ENCODE results near the gene TRMT112. TPM values are rescaled to one million over a fixed set of nuclear protein-coding genes. Genes with fewer than 3 reads are reported as not detected.

The TRMT112 gene
- total and polyA plus RNA-seq, 2 experiments from 2014 or later: 210 to 292 TPM

GRCh38 chr11:64296236-64296635, 21.1 kb downstream of the TRMT112 start:
- DNase-seq (ENCODE audit: low spot score): no peak
- no peak overlapping the region for H2AFZ ChIP-seq
- no peak overlapping the region for H3K4me3 ChIP-seq
- H4K20me1 ChIP-seq (ENCODE audit: insufficient read depth, poor library complexity, severe bottlenecking): no peaks in the 10 kb centered on the region
- peaks cover 94% of the 10 kb centered on the region for H3K27me3 ChIP-seq
- H3K9me2 ChIP-seq (replicated peaks; ENCODE audit: insufficient read depth): no peaks in the 10 kb centered on the region
- H3K79me2 ChIP-seq: no peaks in the 10 kb centered on the region
- no peaks in the 10 kb centered on the region for H3K36me3 ChIP-seq (replicated peaks; ENCODE audit: insufficient read depth, low read depth)
- 7% methylated on average over 1 of the region's 1 CpG for WGBS (ENCODE audit: low lambda C conversion rate, missing lambda C conversion rate)
- H3K9me3 ChIP-seq (ENCODE audit: low read depth): no peaks in the 10 kb centered on the region
- TF ChIP-seq EZH2phosphoT487 (IDR thresholded peaks at IDR 0.05; ENCODE audit: low read depth, severe bottlenecking, unreplicated experiment) (no peak), CTCF (IDR thresholded peaks at IDR 0.05; ENCODE audit: poor library complexity) (no peak), EZH2 (IDR thresholded peaks at IDR 0.05; ENCODE audit: borderline replicate concordance) (no peak)
- H3K27ac ChIP-seq: no peak overlapping the region
- H3K4me1 ChIP-seq (ENCODE audit: insufficient read depth): peaks cover 24% of the 10 kb centered on the region
- no peak overlapping the region for H3K4me2 ChIP-seq

- Histone ChIP-seq H3K27ac (no peak overlapping the region), H3K9me2 (replicated peaks; ENCODE audit: insufficient read depth) (no peaks in the 10 kb centered on the region), H4K20me1 (ENCODE audit: insufficient read depth, poor library complexity, severe bottlenecking) (no peaks in the 10 kb centered on the region), H2AFZ (no peak overlapping the region), H3K4me1 (ENCODE audit: insufficient read depth) (peaks cover 23% of the 10 kb centered on the region), H3K27me3 (peaks cover 98% of the 10 kb centered on the region), H3K4me2 (no peak overlapping the region), H3K36me3 (replicated peaks; ENCODE audit: insufficient read depth, low read depth) (no peaks in the 10 kb centered on the region), H3K4me3 (no peak overlapping the region), H3K79me2 (no peaks in the 10 kb centered on the region), H3K9me3 (ENCODE audit: low read depth) (no peaks in the 10 kb centered on the region)
- no peak for DNase-seq (ENCODE audit: low spot score)
- WGBS (ENCODE audit: low lambda C conversion rate, missing lambda C conversion rate): 86% methylated on average over 4 of the region's 4 CpGs
- TF ChIP-seq EZH2 (IDR thresholded peaks at IDR 0.05; ENCODE audit: borderline replicate concordance) (no peak), CTCF (IDR thresholded peaks at IDR 0.05; ENCODE audit: poor library complexity) (no peak), EZH2phosphoT487 (IDR thresholded peaks at IDR 0.05; ENCODE audit: low read depth, severe bottlenecking, unreplicated experiment) (no peak)
These were observed 21.6 kb downstream of the TRMT112 start for GRCh38 chr11:64295760-64296159.

- H3K9me2 ChIP-seq (replicated peaks; ENCODE audit: insufficient read depth): no peaks in the 10 kb centered on the region
- 100% methylated on average over 1 of the region's 3 CpGs for WGBS (ENCODE audit: low lambda C conversion rate, missing lambda C conversion rate)
- no peak for TF ChIP-seq CTCF (IDR thresholded peaks at IDR 0.05; ENCODE audit: poor library complexity)
- no peak for TF ChIP-seq EZH2 (IDR thresholded peaks at IDR 0.05; ENCODE audit: borderline replicate concordance)
- TF ChIP-seq EZH2phosphoT487 (IDR thresholded peaks at IDR 0.05; ENCODE audit: low read depth, severe bottlenecking, unreplicated experiment): no peak
These were observed 22.6 kb downstream of the TRMT112 start for GRCh38 chr11:64294774-64295173.

More at GRCh38 chr11:64294774-64295173, 22.6 kb downstream of the TRMT112 start:
- no peaks in the 10 kb centered on the region for H3K79me2 ChIP-seq
- no peaks in the 10 kb centered on the region for H4K20me1 ChIP-seq (ENCODE audit: insufficient read depth, poor library complexity, severe bottlenecking)
- no peak for DNase-seq (ENCODE audit: low spot score)
- H3K27me3 ChIP-seq: peaks cover 98% of the 10 kb centered on the region
- H3K27ac ChIP-seq: no peak overlapping the region
- H3K4me1 ChIP-seq (ENCODE audit: insufficient read depth): peaks cover 13% of the 10 kb centered on the region
- no peak overlapping the region for H3K4me3 ChIP-seq
- no peak overlapping the region for H3K4me2 ChIP-seq
- no peaks in the 10 kb centered on the region for H3K9me3 ChIP-seq (ENCODE audit: low read depth)
- no peaks in the 10 kb centered on the region for H3K36me3 ChIP-seq (replicated peaks; ENCODE audit: insufficient read depth, low read depth)
- no peak overlapping the region for H2AFZ ChIP-seq
